ENCODE results near the gene GARNL3.

GRCh38 chr9:127263664-127264063 lies 910 bp upstream of the GARNL3 start:
- TF ChIP-seq CTCF (IDR thresholded peaks at IDR 0.05; ENCODE audit: low read length), result no peak
- no peak for TF ChIP-seq EZH2 (IDR thresholded peaks at IDR 0.05; ENCODE audit: borderline replicate concordance, low read length)

Measured in OCI-LY1 (cell line).